Endothelial cell of umbilical vein (primary cell): ENCODE measurements around the gene CDK6. TPM values are rescaled to one million over a fixed set of nuclear protein-coding genes. Genes with fewer than 3 reads are reported as not detected.

Experiments used
- BruUV-seq: library from RNA; stranded (reverse); fragments of 400-500 nt; replicated peaks from 2 replicates; lab custom pipeline; 2021; lab: Mats Ljungman, UMichigan
- CTCF ChIA-PET: fragments of 300-600, 350-600 bp; sonication (Branson Sonifier 250); formaldehyde crosslinking; loops from one replicate; lab custom pipeline; 2021; ENCODE audit warnings: antibody characterized with exemption, inconsistent platforms; lab: Charles Lee
- POLR2A ChIA-PET: fragments of 300-600, 350-600 bp; sonication (Branson Sonifier 250); formaldehyde crosslinking; loops from one replicate; lab custom pipeline; 2021; ENCODE audit warnings: antibody characterized with exemption, inconsistent platforms; lab: Charles Lee
- DNase-seq: peaks from one replicate; pipeline ENCODE4 v3.0.0-alpha.2; 2011; ENCODE audit warnings: low read depth, low spot score
- FAIRE-seq: peaks from 2 replicates; lab custom pipeline; 2011; peaks lifted over from hg19 to GRCh38; lab: Jason Lieb, UNC
- H2AFZ ChIP-seq: 2 replicates; pipeline ENCODE4 v1.6.0; 2012; ENCODE audit warnings: low read depth, low read length, control low read depth, inconsistent platforms
- H3K27ac ChIP-seq: 2 replicates; pipeline ENCODE4 v1.5.1; 2011; ENCODE audit warnings: low read depth, mild to moderate bottlenecking, control low read depth, low read length, moderate library complexity; ENCODE audit not compliant: insufficient read depth
- H3K27me3 ChIP-seq, 2 experiments: 2 replicates each; pipeline versions ENCODE4 v1.6.0 to v1.6.1; 2011; ENCODE audit warnings: low read length in 2 of 2, mixed read lengths in 1 of 2; ENCODE audit not compliant: control insufficient read depth in 2 of 2, insufficient read depth in 2 of 2
- H3K36me3 ChIP-seq, 2 experiments: 2 replicates in 1 of 2; 3 replicates in 1 of 2; pipeline ENCODE4 v1.5.1; 2011; ENCODE audit warnings: low read length in 2 of 2, mild to moderate bottlenecking in 1 of 2, moderate library complexity in 1 of 2; ENCODE audit not compliant: control insufficient read depth in 2 of 2, insufficient read depth in 2 of 2; ENCODE audit errors: extremely low read depth in 1 of 2
- H3K4me1 ChIP-seq: 3 replicates; pipeline ENCODE4 v1.5.1; 2011; ENCODE audit warnings: mild to moderate bottlenecking, low read length; ENCODE audit not compliant: control insufficient read depth, insufficient read depth; ENCODE audit errors: extremely low read depth
- H3K4me2 ChIP-seq: 2 replicates; pipeline ENCODE4 v1.6.1; 2011; ENCODE audit warnings: low read length, control low read depth, mixed read lengths; ENCODE audit not compliant: insufficient read depth
- H3K4me3 ChIP-seq, 3 experiments: fragments of 200-600 bp in 1 of 3; sonication (generic), shearing (Covaris generic) in 1 of 3; replicated peaks in 1 of 3; 2 replicates each; pipeline ENCODE4 v1.5.1; 2011 to 2016; ENCODE audit warnings: control low read depth in 3 of 3, low read length in 3 of 3, mild to moderate bottlenecking in 2 of 3, inconsistent platforms in 1 of 3, low read depth in 1 of 3, moderate library complexity in 1 of 3; ENCODE audit not compliant: insufficient read depth in 1 of 3
- H3K79me2 ChIP-seq: 2 replicates; pipeline ENCODE4 v1.6.0; 2012; ENCODE audit warnings: low read length, inconsistent platforms; ENCODE audit not compliant: control insufficient read depth, insufficient read depth
- H3K9ac ChIP-seq: replicated peaks from 2 replicates; pipeline ENCODE3; 2011; ENCODE audit warnings: low read length, control low read depth; ENCODE audit not compliant: insufficient read depth; ENCODE audit errors: extremely low read depth
- H3K9me1 ChIP-seq: replicated peaks from 3 replicates; pipeline ENCODE4 v1.6.0; 2011; ENCODE audit warnings: mild to moderate bottlenecking, low read length; ENCODE audit not compliant: control insufficient read depth, insufficient read depth; ENCODE audit errors: extremely low read depth
- H3K9me3 ChIP-seq: replicated peaks from 2 replicates; pipeline ENCODE4 v1.5.1; 2012; ENCODE audit warnings: low read length, inconsistent platforms; ENCODE audit not compliant: control insufficient read depth, insufficient read depth
- H4K20me1 ChIP-seq: replicated peaks from 2 replicates; pipeline ENCODE3; 2011; ENCODE audit warnings: mild to moderate bottlenecking, low read length; ENCODE audit not compliant: control insufficient read depth, insufficient read depth; ENCODE audit errors: extremely low read depth
- EZH2 ChIP-seq: IDR thresholded peaks from 2 replicates; pipeline ENCODE4 v1.6.1; 2012; ENCODE audit warnings: borderline replicate concordance, low read depth, mild to moderate bottlenecking, moderate library complexity, low read length, inconsistent platforms; ENCODE audit not compliant: severe bottlenecking
- FOS ChIP-seq: IDR thresholded peaks from 2 replicates; pipeline ENCODE4 v1.6.1; 2011; ENCODE audit warnings: mild to moderate bottlenecking, low read length, moderate library complexity, borderline replicate concordance; ENCODE audit not compliant: insufficient read depth
- GATA2 ChIP-seq: IDR thresholded peaks from 2 replicates; pipeline ENCODE4 v1.7.0; 2011; ENCODE audit warnings: low read depth, mild to moderate bottlenecking, moderate library complexity, mixed read lengths, low read length; ENCODE audit not compliant: insufficient read length, insufficient read depth
- JUN ChIP-seq: IDR thresholded peaks from 2 replicates; pipeline ENCODE4 v1.6.1; 2011; ENCODE audit warnings: borderline replicate concordance, low read depth; ENCODE audit not compliant: insufficient read length, insufficient read depth
- MYC ChIP-seq: IDR thresholded peaks from one replicate; pipeline ENCODE4 v1.6.1; 2011; ENCODE audit warnings: mild to moderate bottlenecking, low read depth, low read length
- POLR2A ChIP-seq: IDR thresholded peaks from 2 replicates; pipeline ENCODE4 v1.6.1; 2012; ENCODE audit warnings: low read depth, mild to moderate bottlenecking, control low read depth, low read length
- POLR2AphosphoS5 ChIP-seq: IDR thresholded peaks from 2 replicates; pipeline ENCODE4 v1.6.1; 2012; ENCODE audit warnings: low read depth, mild to moderate bottlenecking, control low read depth, low read length, moderate library complexity; ENCODE audit not compliant: insufficient read depth
- dilution Hi-C: fragments of 300-500 bp; cut with MboI; formaldehyde crosslinking; loops from one replicate; pipeline ENCODE4 v1.15.0; 2019; ENCODE audit warnings: low sequenced_read_pairs; ENCODE audit not compliant: extremely low pct_ligation_motif_present
- intact Hi-C: fragments of 100-400 bp; cut with micrococcal nuclease; formaldehyde crosslinking; loops from one replicate; pipeline ENCODE4 v1.10.0; 2022
- polyA plus RNA-seq, 4 experiments: library from polyadenylated mRNA; depleted of rRNA in 3 of 4; stranded (reverse) in 3 of 4; unstranded in 1 of 4; fragments of >200 nt; gene quantifications; 2 replicates each; pipeline versions ENCODE4 v1.2.1 to v1.2.3, GENCODE V29; 2011 to 2012; ENCODE audit warnings: missing spikeins in 1 of 4
- total RNA-seq: library from RNA; stranded (reverse); gene quantifications from 2 replicates; pipeline ENCODE4 v1.2.3, GENCODE V29; 2021
- TF ChIP-seq, protein P1 (sequence below): IDR thresholded peaks from 2 replicates; pipeline ENCODE4 v1.6.1; 2011; ENCODE audit not compliant: insufficient read depth, insufficient read length
- TF ChIP-seq, protein P2 (sequence below), 2 donors: IDR thresholded peaks; 1 replicate in 1 of 2; 2 replicates in 1 of 2; pipeline ENCODE4 v1.5.1; 2011; ENCODE audit warnings: low read length in 2 of 2, mild to moderate bottlenecking in 2 of 2, moderate library complexity in 2 of 2, control low read depth in 1 of 2, inconsistent platforms in 1 of 2, low read depth in 1 of 2; ENCODE audit not compliant: insufficient read depth in 1 of 2; ENCODE audit errors: extremely low read depth in 1 of 2

CDK6 gene
- total and polyA plus RNA-seq, 2 donors (not counting 3 experiments of a cell fraction or from before 2014, with no cell fraction given) = 6.0 to 28.2 TPM

- Histone ChIP-seq H3K36me3 (peaks cover 2 to 5% of the 10 kb centered on the region in 2 experiments), H3K27ac (no peak overlapping the region), H3K9ac (no peak overlapping the region), H3K9me3 (no peaks in the 10 kb centered on the region), H3K4me2 (no peak overlapping the region), H3K4me1 (peaks cover under 1% of the 10 kb centered on the region), H3K4me3 (no peak overlapping the region), H3K79me2 (no peaks in the 10 kb centered on the region), H3K27me3 (no peaks in the 10 kb centered on the region), H2AFZ (no peak overlapping the region), H3K9me1 (no peaks in the 10 kb centered on the region), H4K20me1 (no peaks in the 10 kb centered on the region)
- BruUV-seq = no TSS peak
- no peak for DNase-seq
- TF ChIP-seq JUN = no peak
- TF ChIP-seq MYC = no peak
- TF ChIP-seq, protein P1, sequence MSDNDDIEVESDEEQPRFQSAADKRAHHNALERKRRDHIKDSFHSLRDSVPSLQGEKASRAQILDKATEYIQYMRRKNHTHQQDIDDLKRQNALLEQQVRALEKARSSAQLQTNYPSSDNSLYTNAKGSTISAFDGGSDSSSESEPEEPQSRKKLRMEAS = no peak
- TF ChIP-seq GATA2 = no peak
- no peak for TF ChIP-seq EZH2
- no peak for TF ChIP-seq FOS
- no peak for TF ChIP-seq POLR2AphosphoS5
- ChIA-PET POLR2A (no interaction called here), CTCF (no interaction called here)
- dilution Hi-C loops (no loop called here), intact Hi-C loops (no loop called here)
- FAIRE-seq = no peak
These were observed 278.5 kb downstream of the CDK6 start for GRCh38 chr7:92557808-92558362.

DNA sequence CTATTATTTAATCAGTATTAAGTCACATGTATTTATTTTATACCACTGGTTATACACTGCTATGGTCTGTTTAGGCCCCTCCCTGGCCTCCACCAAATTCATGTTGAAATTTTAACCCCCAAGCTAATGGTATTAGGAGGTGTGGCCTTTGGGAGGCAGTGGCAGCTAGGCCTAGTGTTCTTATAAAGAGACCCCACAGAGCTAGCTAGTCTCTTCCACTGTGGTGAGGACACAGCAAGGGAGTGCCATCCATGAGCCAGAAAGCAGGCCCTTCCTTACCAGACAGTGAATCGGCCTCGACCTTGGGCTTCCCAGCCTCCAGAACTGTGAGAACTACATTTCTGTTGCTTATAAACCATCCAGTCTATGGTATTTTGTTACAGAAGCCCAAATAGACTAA is 279.1 kb downstream of the CDK6 start:
- Histone ChIP-seq H3K9ac (no peak overlapping the region), H3K79me2 (no peaks in the 10 kb centered on the region), H3K9me1 (no peaks in the 10 kb centered on the region), H3K36me3 (peaks cover 2 to 5% of the 10 kb centered on the region in 2 experiments), H2AFZ (no peak overlapping the region), H3K27me3 (no peaks in the 10 kb centered on the region), H3K27ac (no peak overlapping the region), H3K9me3 (no peaks in the 10 kb centered on the region), H3K4me1 (no peaks in the 10 kb centered on the region), H4K20me1 (no peaks in the 10 kb centered on the region), H3K4me2 (no peak overlapping the region), H3K4me3 (no peak overlapping the region)
- CTCF ChIA-PET = interaction anchor here (1.1 kb wide), 1 partner anchor 53 kb away, joined by 3 read pairs; no protein-coding TSS in a partner anchor
- dilution Hi-C loops = no loop called here
- no peak for FAIRE-seq
- TF ChIP-seq POLR2AphosphoS5 (no peak), POLR2A (peak; percentile 20), JUN (no peak), EZH2 (no peak), FOS (no peak), GATA2 (no peak)
- TF ChIP-seq, protein P2, sequence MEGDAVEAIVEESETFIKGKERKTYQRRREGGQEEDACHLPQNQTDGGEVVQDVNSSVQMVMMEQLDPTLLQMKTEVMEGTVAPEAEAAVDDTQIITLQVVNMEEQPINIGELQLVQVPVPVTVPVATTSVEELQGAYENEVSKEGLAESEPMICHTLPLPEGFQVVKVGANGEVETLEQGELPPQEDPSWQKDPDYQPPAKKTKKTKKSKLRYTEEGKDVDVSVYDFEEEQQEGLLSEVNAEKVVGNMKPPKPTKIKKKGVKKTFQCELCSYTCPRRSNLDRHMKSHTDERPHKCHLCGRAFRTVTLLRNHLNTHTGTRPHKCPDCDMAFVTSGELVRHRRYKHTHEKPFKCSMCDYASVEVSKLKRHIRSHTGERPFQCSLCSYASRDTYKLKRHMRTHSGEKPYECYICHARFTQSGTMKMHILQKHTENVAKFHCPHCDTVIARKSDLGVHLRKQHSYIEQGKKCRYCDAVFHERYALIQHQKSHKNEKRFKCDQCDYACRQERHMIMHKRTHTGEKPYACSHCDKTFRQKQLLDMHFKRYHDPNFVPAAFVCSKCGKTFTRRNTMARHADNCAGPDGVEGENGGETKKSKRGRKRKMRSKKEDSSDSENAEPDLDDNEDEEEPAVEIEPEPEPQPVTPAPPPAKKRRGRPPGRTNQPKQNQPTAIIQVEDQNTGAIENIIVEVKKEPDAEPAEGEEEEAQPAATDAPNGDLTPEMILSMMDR (IDR thresholded peaks at IDR 0.05; ENCODE audit: extremely low read depth in 1 of 2, insufficient read depth in 1 of 2, low read depth in 1 of 2, low read length in 2 of 2) = no peak
- intact Hi-C loops = no loop called here
- POLR2A ChIA-PET = no interaction called here
- BruUV-seq = no TSS peak
- no peak for DNase-seq
